PC-9 (cell line): ENCODE measurements around the gene ZEB2. TPM values are rescaled to one million over a fixed set of nuclear protein-coding genes. Genes with fewer than 3 reads are reported as not detected.

ENCODE experiments used
- BruUV-seq: library from RNA; stranded (reverse); fragments of 400-500 nt; replicated peaks from 2 replicates; lab custom pipeline; 2021; lab: Mats Ljungman, UMichigan
- CTCF ChIA-PET: fragments of 300-600 bp; sonication (Branson Sonifier 250); formaldehyde crosslinking; loops from one replicate; lab custom pipeline; 2022; ENCODE audit warnings: antibody characterized with exemption; lab: Charles Lee
- POLR2A ChIA-PET: fragments of 300-600 bp; sonication (Branson Sonifier 250); formaldehyde crosslinking; loops from one replicate; lab custom pipeline; 2022; ENCODE audit warnings: antibody characterized with exemption; ENCODE audit not compliant: unreplicated experiment; lab: Charles Lee
- DNase-seq, 2 experiments: peaks; one replicate each; pipeline versions ENCODE4 v3.0.0 to v3.0.0-alpha.2; 2015 to 2022; ENCODE audit warnings: mixed read lengths in 1 of 2
- H2AFZ ChIP-seq: fragments of 200-600 bp; sonication (generic); 2 replicates; pipeline ENCODE4 v1.8.1; 2017; ENCODE audit warnings: antibody characterized with exemption
- H3F3A ChIP-seq: fragments of 200-600 bp; sonication (generic); 2 replicates; pipeline ENCODE4 v1.8.1; 2017; ENCODE audit warnings: antibody characterized with exemption, mild to moderate bottlenecking, low read depth; ENCODE audit not compliant: insufficient read depth
- H3K27ac ChIP-seq: fragments of 200-600 bp; sonication (generic); 2 replicates; pipeline ENCODE4 v1.6.1; 2016; ENCODE audit warnings: mixed run types
- H3K27me3 ChIP-seq: fragments of 200-600 bp; sonication (generic); 2 replicates; pipeline ENCODE4 v1.6.1; 2016; ENCODE audit warnings: low read depth, mixed run types; ENCODE audit not compliant: insufficient read depth
- H3K36me3 ChIP-seq: fragments of 200-600 bp; sonication (generic); 2 replicates; pipeline ENCODE4 v1.6.1; 2016; ENCODE audit warnings: low read depth, mixed run types
- H3K4me1 ChIP-seq: fragments of 200-600 bp; sonication (generic); replicated peaks from 2 replicates; pipeline ENCODE4 v1.6.1; 2016; ENCODE audit warnings: mixed run types; ENCODE audit not compliant: insufficient read depth
- H3K4me2 ChIP-seq: fragments of 200-600 bp; sonication (generic); 2 replicates; pipeline ENCODE4 v1.6.1; 2017; ENCODE audit warnings: mixed run types
- H3K4me3 ChIP-seq: fragments of 200-600 bp; sonication (generic); 2 replicates; pipeline ENCODE4 v1.6.1; 2016; ENCODE audit warnings: mixed run types
- H3K79me2 ChIP-seq: fragments of 200-600 bp; sonication (generic); 2 replicates; pipeline ENCODE4 v1.6.1; 2017; ENCODE audit warnings: low read depth, mixed run types
- H3K9me2 ChIP-seq: fragments of 200-600 bp; sonication (generic); 2 replicates; pipeline ENCODE4 v1.8.1; 2017; ENCODE audit warnings: mild to moderate bottlenecking; ENCODE audit not compliant: insufficient read depth
- H3K9me3 ChIP-seq: fragments of 200-600 bp; sonication (generic); 2 replicates; pipeline ENCODE4 v1.8.1; 2016; ENCODE audit warnings: low read depth; ENCODE audit not compliant: insufficient read depth
- H4K20me1 ChIP-seq: fragments of 200-600 bp; sonication (generic); 2 replicates; pipeline ENCODE4 v1.8.1; 2017; ENCODE audit not compliant: insufficient read depth
- CTCF ChIP-seq: fragments of 200-600 bp; sonication (generic); conservative IDR thresholded peaks from 2 replicates; pipeline ENCODE4 v1.6.1; 2017; ENCODE audit warnings: mixed run types, antibody characterized with exemption, mild to moderate bottlenecking, moderate library complexity
- EZH2 ChIP-seq: fragments of 200-600 bp; sonication (generic); IDR thresholded peaks from 2 replicates; pipeline ENCODE4 v1.8.0; 2017; ENCODE audit warnings: antibody characterized with exemption, low read depth
- intact Hi-C: fragments of 100-400 bp; cut with micrococcal nuclease; formaldehyde crosslinking; loops from one replicate; pipeline ENCODE4 v1.10.0; 2022; ENCODE audit not compliant: unreplicated experiment
- total RNA-seq: library from RNA; stranded (reverse); gene quantifications from 2 replicates; pipeline ENCODE4 v1.2.3, GENCODE V29; 2021

Gene ZEB2
- total RNA-seq, 1 experiment from 2014 or later = 0.09 TPM

- intact Hi-C loops = no loop called here
- BruUV-seq = no TSS peak
- POLR2A ChIA-PET = interaction anchor here (0.6 kb wide), 1 partner anchor 940 kb away, joined by 4 read pairs; no protein-coding TSS in a partner anchor
- CTCF ChIA-PET = interaction anchor here (0.6 kb wide), 1 partner anchor 42 kb away, joined by 4 read pairs; no protein-coding TSS in a partner anchor
- H3K27ac ChIP-seq = no peak overlapping the region
- no peaks in the 10 kb centered on the region for H4K20me1 ChIP-seq
- H2AFZ ChIP-seq = 0 out of 2 replicates have a peak overlapping the region, but pooled peaks have one; percentile 8
- H3K4me3 ChIP-seq = no peak overlapping the region
- H3K4me1 ChIP-seq = no peaks in the 10 kb centered on the region
- H3K4me2 ChIP-seq = no peak overlapping the region
- H3K79me2 ChIP-seq = no peaks in the 10 kb centered on the region
- no peaks in the 10 kb centered on the region for H3K36me3 ChIP-seq
- no peaks in the 10 kb centered on the region for H3K9me3 ChIP-seq
- no peak for DNase-seq
- TF ChIP-seq CTCF = no peak
- no peak for TF ChIP-seq EZH2
- peaks cover 3% of the 10 kb centered on the region; the same call in 1 of the 2 replicates for H3F3A ChIP-seq
- no peaks in the 10 kb centered on the region for H3K27me3 ChIP-seq
- peaks cover 1% of the 10 kb centered on the region; the same call in 1 of the 2 replicates for H3K9me2 ChIP-seq
These were observed 89.1 kb downstream of the ZEB2 start for GRCh38 chr2:144430722-144431391.

GRCh38 chr2:144429396-144430112 lies 90.4 kb downstream of the ZEB2 start:
- ChIA-PET POLR2A (no interaction called here), CTCF (no interaction called here)
- Histone ChIP-seq H3K4me2 (no peak overlapping the region), H3K9me2 (no peaks in the 10 kb centered on the region; the same call in 1 of the 2 replicates), H3K36me3 (no peaks in the 10 kb centered on the region), H3K4me3 (no peak overlapping the region), H3K79me2 (no peaks in the 10 kb centered on the region), H4K20me1 (no peaks in the 10 kb centered on the region), H3K4me1 (no peaks in the 10 kb centered on the region), H3K27me3 (no peaks in the 10 kb centered on the region), H3K27ac (no peak overlapping the region), H3K9me3 (no peaks in the 10 kb centered on the region), H2AFZ (no peak overlapping the region), H3F3A (peaks cover 3% of the 10 kb centered on the region; the same call in 1 of the 2 replicates)
- intact Hi-C loops = no loop called here
- TF ChIP-seq EZH2 (no peak), CTCF (no peak)
- BruUV-seq = no TSS peak
- no peak for DNase-seq

- DNase-seq = no peak
- Histone ChIP-seq H3K27me3 (no peaks in the 10 kb centered on the region), H2AFZ (0 out of 2 replicates have a peak overlapping the region, but pooled peaks have one; percentile 48), H3K27ac (no peak overlapping the region), H3K4me2 (no peak overlapping the region), H3K4me1 (no peaks in the 10 kb centered on the region), H3K9me3 (no peaks in the 10 kb centered on the region), H4K20me1 (no peaks in the 10 kb centered on the region), H3F3A (peaks cover 3% of the 10 kb centered on the region; the same call in 1 of the 2 replicates), H3K4me3 (no peak overlapping the region), H3K79me2 (no peaks in the 10 kb centered on the region), H3K9me2 (no peaks in the 10 kb centered on the region), H3K36me3 (no peaks in the 10 kb centered on the region)
- no TSS peak for BruUV-seq
- no peak for TF ChIP-seq EZH2
- ChIA-PET CTCF (no interaction called here), POLR2A (no interaction called here)
- intact Hi-C loops = no loop called here
These were observed 92.9 kb downstream of the ZEB2 start for GRCh38 chr2:144426981-144427479.
